OCI-LY1 (cell line): ENCODE measurements around the gene CCDC68.

Source experiments
- H2AFZ ChIP-seq: fragments of 200-600 bp; sonication (generic), shearing (Covaris generic); 2 replicates; pipeline ENCODE4 v1.6.0; 2014; ENCODE audit warnings: antibody characterized with exemption, mild to moderate bottlenecking, low read length
- H3F3A ChIP-seq: fragments of 200-600 bp; sonication (generic), shearing (Covaris generic); 2 replicates; pipeline ENCODE4 v1.6.0; 2014; ENCODE audit warnings: mild to moderate bottlenecking, antibody characterized with exemption, low read length, moderate library complexity; ENCODE audit not compliant: insufficient read depth
- H3K27ac ChIP-seq: fragments of 200-600 bp; sonication (generic); 2 replicates; pipeline ENCODE4 v1.5.1; 2014; ENCODE audit warnings: low read length, mixed run types, mild to moderate bottlenecking, low read depth; ENCODE audit not compliant: poor library complexity, severe bottlenecking
- H3K27me3 ChIP-seq: fragments of 200-600 bp; sonication (generic); 2 replicates; pipeline ENCODE4 v1.6.0; 2014; ENCODE audit warnings: antibody characterized with exemption, mild to moderate bottlenecking, low read length, moderate library complexity; ENCODE audit not compliant: insufficient read depth
- H3K36me3 ChIP-seq: fragments of 200-600 bp; sonication (generic); 2 replicates; pipeline ENCODE4 v1.6.1; 2014; ENCODE audit warnings: mild to moderate bottlenecking, antibody characterized with exemption, low read length, moderate library complexity, mixed read lengths; ENCODE audit not compliant: insufficient read depth
- H3K4me1 ChIP-seq: fragments of 200-600 bp; sonication (generic); 2 replicates; pipeline ENCODE4 v1.5.1; 2014; ENCODE audit warnings: mild to moderate bottlenecking, low read length, moderate library complexity; ENCODE audit not compliant: insufficient read depth, severe bottlenecking
- H3K4me2 ChIP-seq: fragments of 200-600 bp; sonication (generic), shearing (Covaris generic); 2 replicates; pipeline ENCODE4 v1.6.1; 2014; ENCODE audit warnings: low read length
- H3K4me3 ChIP-seq: fragments of 200-600 bp; sonication (generic); 2 replicates; pipeline ENCODE4 v1.5.1; 2014; ENCODE audit warnings: low read length, low read depth, mild to moderate bottlenecking, mixed read lengths; ENCODE audit not compliant: poor library complexity, severe bottlenecking
- H3K79me2 ChIP-seq: fragments of 200-600 bp; shearing (Covaris generic); 2 replicates; pipeline ENCODE4 v1.6.1; 2016; ENCODE audit warnings: mixed run types, low read length, mixed read lengths; ENCODE audit not compliant: insufficient read depth
- H3K9ac ChIP-seq: fragments of 200-600 bp; sonication (generic), shearing (Covaris generic); 2 replicates; pipeline ENCODE4 v1.6.1; 2014; ENCODE audit warnings: mild to moderate bottlenecking, low read length, mixed read lengths
- H3K9me2 ChIP-seq: fragments of 200-600 bp; sonication (generic), shearing (Covaris generic); 2 replicates; pipeline ENCODE4 v1.6.1; 2014; ENCODE audit warnings: low read depth, mild to moderate bottlenecking, low read length, mixed read lengths
- H3K9me3 ChIP-seq: fragments of 200-600 bp; shearing (Covaris generic); 2 replicates; pipeline ENCODE4 v1.6.1; 2014; ENCODE audit warnings: low read length, mixed read lengths
- H4K20me1 ChIP-seq: fragments of 200-600 bp; sonication (generic), shearing (Covaris generic); 2 replicates; pipeline ENCODE4 v1.6.0; 2016; ENCODE audit warnings: mild to moderate bottlenecking, low read length; ENCODE audit not compliant: insufficient read depth
- EZH2 ChIP-seq: fragments of 200-600 bp; sonication (generic), shearing (Covaris generic); IDR thresholded peaks from 2 replicates; pipeline ENCODE4 v1.8.0; 2017; ENCODE audit warnings: borderline replicate concordance, mixed run types, mild to moderate bottlenecking, antibody characterized with exemption, low read length, moderate library complexity, mixed read lengths
- TF ChIP-seq, protein P1 (sequence below): fragments of 200-600 bp; sonication (generic), shearing (Covaris generic); IDR thresholded peaks from 2 replicates; pipeline ENCODE4 v1.5.1; 2017; ENCODE audit warnings: mild to moderate bottlenecking, antibody characterized with exemption, low read length, moderate library complexity, mixed read lengths

Gene CCDC68

DNA sequence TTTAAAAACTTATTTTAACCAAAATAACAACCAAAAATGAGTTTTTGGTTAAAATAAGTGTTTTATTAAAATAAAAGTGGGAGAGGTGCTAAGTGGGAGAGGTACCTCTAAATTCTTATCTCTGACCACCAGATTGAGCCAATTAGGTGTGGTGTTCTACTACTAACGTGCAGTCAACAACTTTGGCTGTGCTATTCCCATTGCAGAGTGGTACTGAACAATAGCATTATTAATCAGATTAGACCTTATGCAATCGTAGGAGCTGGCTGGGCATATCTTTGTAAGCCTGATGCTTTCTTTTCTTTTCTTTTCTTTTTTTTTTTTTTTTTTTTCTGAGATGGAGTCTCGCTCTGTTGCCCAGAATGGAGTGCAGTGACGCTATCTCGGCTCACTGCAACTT lies 92.1 kb downstream of the CCDC68 start:
- Histone ChIP-seq H3K9me2 (no peaks in the 10 kb centered on the region), H3K4me3 (no peak overlapping the region), H3K9ac (no peak overlapping the region), H3K9me3 (no peaks in the 10 kb centered on the region), H3F3A (no peaks in the 10 kb centered on the region), H3K27me3 (no peaks in the 10 kb centered on the region), H4K20me1 (no peaks in the 10 kb centered on the region), H2AFZ (no peak overlapping the region), H3K4me1 (no peaks in the 10 kb centered on the region), H3K79me2 (no peaks in the 10 kb centered on the region), H3K36me3 (no peaks in the 10 kb centered on the region), H3K27ac (no peak overlapping the region), H3K4me2 (no peak overlapping the region)
- TF ChIP-seq EZH2: no peak
- TF ChIP-seq, protein P1, sequence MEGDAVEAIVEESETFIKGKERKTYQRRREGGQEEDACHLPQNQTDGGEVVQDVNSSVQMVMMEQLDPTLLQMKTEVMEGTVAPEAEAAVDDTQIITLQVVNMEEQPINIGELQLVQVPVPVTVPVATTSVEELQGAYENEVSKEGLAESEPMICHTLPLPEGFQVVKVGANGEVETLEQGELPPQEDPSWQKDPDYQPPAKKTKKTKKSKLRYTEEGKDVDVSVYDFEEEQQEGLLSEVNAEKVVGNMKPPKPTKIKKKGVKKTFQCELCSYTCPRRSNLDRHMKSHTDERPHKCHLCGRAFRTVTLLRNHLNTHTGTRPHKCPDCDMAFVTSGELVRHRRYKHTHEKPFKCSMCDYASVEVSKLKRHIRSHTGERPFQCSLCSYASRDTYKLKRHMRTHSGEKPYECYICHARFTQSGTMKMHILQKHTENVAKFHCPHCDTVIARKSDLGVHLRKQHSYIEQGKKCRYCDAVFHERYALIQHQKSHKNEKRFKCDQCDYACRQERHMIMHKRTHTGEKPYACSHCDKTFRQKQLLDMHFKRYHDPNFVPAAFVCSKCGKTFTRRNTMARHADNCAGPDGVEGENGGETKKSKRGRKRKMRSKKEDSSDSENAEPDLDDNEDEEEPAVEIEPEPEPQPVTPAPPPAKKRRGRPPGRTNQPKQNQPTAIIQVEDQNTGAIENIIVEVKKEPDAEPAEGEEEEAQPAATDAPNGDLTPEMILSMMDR: no peak

DNA sequence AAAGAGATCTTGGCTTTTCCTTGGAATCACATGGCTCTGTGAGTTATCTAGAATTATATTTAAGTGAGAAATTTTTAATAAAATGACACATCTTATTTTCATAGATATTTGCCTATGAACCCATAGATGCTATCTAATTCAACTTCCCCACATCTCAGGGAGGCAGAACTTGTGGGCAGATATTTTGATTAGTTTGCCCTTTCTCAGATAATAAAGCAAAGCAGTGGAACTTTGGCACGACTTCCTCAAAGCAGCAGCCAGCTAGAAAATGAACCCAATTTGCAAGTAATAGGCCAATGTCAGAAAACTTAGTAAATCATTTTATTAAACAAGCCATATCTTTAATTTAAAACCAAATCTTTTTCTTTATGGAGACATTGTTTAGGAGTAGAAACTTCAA lies 98.3 kb downstream of the CCDC68 start:
- H3K4me2 ChIP-seq: no peak overlapping the region
- H3K27ac ChIP-seq: no peak overlapping the region
- no peaks in the 10 kb centered on the region for H3K36me3 ChIP-seq
- H3K79me2 ChIP-seq: no peaks in the 10 kb centered on the region
- no peaks in the 10 kb centered on the region for H3F3A ChIP-seq
- no peak overlapping the region for H3K9ac ChIP-seq
- no peaks in the 10 kb centered on the region for H3K9me2 ChIP-seq
- no peak overlapping the region for H2AFZ ChIP-seq
- no peaks in the 10 kb centered on the region for H3K27me3 ChIP-seq
- H3K9me3 ChIP-seq: no peaks in the 10 kb centered on the region
- no peak overlapping the region for H3K4me3 ChIP-seq
- TF ChIP-seq, protein P1: no peak
- no peak for TF ChIP-seq EZH2
- H4K20me1 ChIP-seq: no peaks in the 10 kb centered on the region
- no peaks in the 10 kb centered on the region for H3K4me1 ChIP-seq

DNA sequence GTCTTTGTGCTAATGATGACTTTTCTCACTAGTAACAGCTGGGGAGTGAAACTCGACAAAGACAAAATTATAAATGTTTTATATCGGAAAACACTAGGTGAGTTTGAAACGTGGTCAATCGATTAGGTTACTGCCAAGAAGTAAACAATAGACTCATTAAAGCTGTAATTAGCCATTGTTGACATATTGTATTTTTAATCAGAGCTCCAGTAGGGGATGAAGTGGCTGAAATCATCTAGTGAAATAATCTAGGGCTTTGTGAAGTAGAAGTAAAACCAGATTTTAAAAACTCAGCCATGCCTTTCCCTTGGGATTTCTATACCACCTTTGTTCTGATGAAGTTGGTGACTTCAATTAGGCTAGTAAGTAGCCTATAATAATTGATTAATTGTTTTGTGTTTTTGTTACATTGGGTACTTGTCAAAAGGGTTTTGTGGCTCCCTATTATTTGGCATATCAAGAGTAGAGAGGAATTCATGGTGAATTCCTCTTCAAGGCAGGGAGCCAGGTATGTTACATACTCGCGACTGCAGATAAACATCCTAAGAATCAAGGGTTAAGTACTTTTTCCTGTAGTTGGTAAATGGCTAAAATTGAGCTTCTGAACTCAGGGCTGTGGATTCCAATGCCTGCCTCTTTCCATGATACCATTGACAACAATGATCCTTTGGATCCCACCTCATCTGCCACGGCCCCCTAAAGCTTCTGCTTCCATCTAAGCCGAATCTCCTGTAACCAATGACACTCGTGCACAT lies 99.4 kb downstream of the CCDC68 start:
- Histone ChIP-seq H3K4me2 (no peak overlapping the region), H4K20me1 (no peaks in the 10 kb centered on the region), H3K27me3 (no peaks in the 10 kb centered on the region), H3K9ac (no peak overlapping the region), H3K9me2 (no peaks in the 10 kb centered on the region), H3K4me1 (no peaks in the 10 kb centered on the region), H3K9me3 (no peaks in the 10 kb centered on the region), H3F3A (no peaks in the 10 kb centered on the region), H3K36me3 (no peaks in the 10 kb centered on the region), H3K27ac (no peak overlapping the region), H3K4me3 (no peak overlapping the region), H2AFZ (no peak overlapping the region; the same call in 1 of the 2 replicates), H3K79me2 (no peaks in the 10 kb centered on the region)
- TF ChIP-seq, protein P1: no peak
